Spleen (tissue), 11 donors: ENCODE results near the gene OR10P1. TPM values are rescaled to one million over a fixed set of nuclear protein-coding genes. Genes with fewer than 3 reads are reported as not detected.

Source experiments
- polyA plus RNA-seq, 3 donors: library from polyadenylated mRNA; stranded (reverse); fragments of 200-250 nt; gene quantifications; one replicate each; pipeline ENCODE4 v1.2.1, GENCODE V29; 2013
- small RNA-seq, 4 donors: library from RNA; depleted of rRNA; stranded (forward); fragments of <200 nt; gene quantifications; one replicate each; pipeline ENCODE3, GENCODE V24; 2016
- total RNA-seq, 7 donors: library from RNA; depleted of rRNA in 3 of 7; stranded (reverse); fragments of >200 nt in 3 of 7; fragmentation: NEBNext Ultra II Directional in 4 of 7; extraction: Animal tissue kit (Norgen Biotek cat#: 25700) in 4 of 7; gene quantifications; one replicate each; pipeline versions ENCODE4 v1.1.0 to v1.2.1, GENCODE V29; 2016 to 2021
- donor health status: healthy with polysubstance abuse.
- donor health status: DM: no; HTN: no; CAD: no; lungs with moderate emphysema.
- donor health status: DM: no; HTN: no; CAD: no.
- donor health status: Bipolar disorder and iron deficiency.
- donor health status: healthy.
- donor health status: DM: no; HTN: no; CAD: no.
- donor health status: DM: yes; HTN: yes; CAD: no.

Gene OR10P1
- total and polyA plus RNA-seq, 10 donors, result not detected

Small RNAs within 50 kb of the gene (small RNA-seq; reads per million reads assigned to genes)
- 0 reads per million in 4 donors for gene AC009779.5

Other genes with a start within 250 kb of the OR10P1 start
- not detected for gene OR6C65, start 236.4 kb upstream of the OR10P1 start, total RNA-seq
- not detected for gene OR6C65, start 236.4 kb upstream of the OR10P1 start, polyA plus RNA-seq
- not detected for gene OR6C76, start 210.6 kb upstream of the OR10P1 start, total RNA-seq
- not detected for gene OR6C76, start 210.6 kb upstream of the OR10P1 start, polyA plus RNA-seq
- gene OR6C2, start 192.8 kb upstream of the OR10P1 start, total RNA-seq, result not detected
- gene OR6C2, start 192.8 kb upstream of the OR10P1 start, polyA plus RNA-seq, result not detected
- gene OR6C70, start 166.8 kb upstream of the OR10P1 start, total RNA-seq, result not detected
- not detected for gene OR6C70, start 166.8 kb upstream of the OR10P1 start, polyA plus RNA-seq
- not detected for gene OR6C68, start 144.5 kb upstream of the OR10P1 start, total RNA-seq
- not detected for gene OR6C68, start 144.5 kb upstream of the OR10P1 start, polyA plus RNA-seq
- gene OR6C4, start 87.3 kb upstream of the OR10P1 start, total RNA-seq, result not detected
- not detected for gene OR6C4, start 87.3 kb upstream of the OR10P1 start, polyA plus RNA-seq
- not detected for gene OR2AP1, start 64.4 kb upstream of the OR10P1 start, total RNA-seq
- gene OR2AP1, start 64.4 kb upstream of the OR10P1 start, polyA plus RNA-seq, result not detected
- 10 to 100 TPM; 13.8 to 93.2 (median 24.7) TPM for gene ITGA7, start 71.0 kb downstream of the OR10P1 start, total RNA-seq
- gene ITGA7, start 71.0 kb downstream of the OR10P1 start, polyA plus RNA-seq, result 10 to 100 TPM in 1 of 3 donors, 1 to 10 TPM in 2; 4.4 to 18.0 (median 8.6) TPM
- gene BLOC1S1, start 79.2 kb downstream of the OR10P1 start, total RNA-seq, result 100 to 1,000 TPM; 113 to 228 (median 141) TPM
- gene BLOC1S1, start 79.2 kb downstream of the OR10P1 start, polyA plus RNA-seq, result 100 to 1,000 TPM; 278 to 304 (median 282) TPM
- 10 to 100 TPM in 5 of 7 donors, 1 to 10 TPM in 2; 7.4 to 17.4 (median 15.5) TPM for gene RDH5, start 83.5 kb downstream of the OR10P1 start, total RNA-seq
- 10 to 100 TPM in 1 of 3 donors, 1 to 10 TPM in 2; 4.7 to 12.1 (median 9.9) TPM for gene RDH5, start 83.5 kb downstream of the OR10P1 start, polyA plus RNA-seq
- 100 to 1,000 TPM; 440 to 750 (median 627) TPM for gene CD63, start 92.1 kb downstream of the OR10P1 start, total RNA-seq
- gene CD63, start 92.1 kb downstream of the OR10P1 start, polyA plus RNA-seq, result 100 to 1,000 TPM; 395 to 693 (median 509) TPM
- gene GDF11, start 106.2 kb downstream of the OR10P1 start, total RNA-seq, result 10 to 100 TPM in 5 of 7 donors, 1 to 10 TPM in 2; 6.1 to 14.5 (median 10.7) TPM
- gene GDF11, start 106.2 kb downstream of the OR10P1 start, polyA plus RNA-seq, result 1 to 10 TPM; 3.5 to 5.5 (median 4.0) TPM
- gene SARNP, start 180.8 kb downstream of the OR10P1 start, total RNA-seq, result 10 to 100 TPM; 40.0 to 74.1 (median 46.3) TPM
- 10 to 100 TPM; 72.4 to 97.6 (median 78.4) TPM for gene SARNP, start 180.8 kb downstream of the OR10P1 start, polyA plus RNA-seq
- gene ORMDL2, start 181.1 kb downstream of the OR10P1 start, total RNA-seq, result 10 to 100 TPM; 18.8 to 34.6 (median 27.9) TPM
- 10 to 100 TPM; 21.7 to 28.9 (median 28.1) TPM for gene ORMDL2, start 181.1 kb downstream of the OR10P1 start, polyA plus RNA-seq
- gene DNAJC14, start 192.7 kb downstream of the OR10P1 start, total RNA-seq, result 10 to 100 TPM; 28.2 to 45.0 (median 36.9) TPM
- gene DNAJC14, start 192.7 kb downstream of the OR10P1 start, polyA plus RNA-seq, result 10 to 100 TPM; 10.6 to 23.3 (median 13.5) TPM
- 100 to 1,000 TPM in 1 of 7 donors, 10 to 100 TPM in 6; 28.1 to 100 (median 72.2) TPM for gene MMP19, start 206.0 kb downstream of the OR10P1 start, total RNA-seq
- gene MMP19, start 206.0 kb downstream of the OR10P1 start, polyA plus RNA-seq, result 10 to 100 TPM in 2 of 3 donors, 1 to 10 TPM in 1; 7.9 to 13.7 (median 10.5) TPM